HG02973 (cell line): Measurements from ENCODE around the gene HOXA10.

Experiments used
- ATAC-seq: cut with Tn5 transposase; IDR thresholded peaks from one replicate; pipeline ENCODE4 v1.9.1; 2021; ENCODE audit warnings: moderate library complexity; ENCODE audit not compliant: unreplicated experiment

Gene HOXA10

DNA sequence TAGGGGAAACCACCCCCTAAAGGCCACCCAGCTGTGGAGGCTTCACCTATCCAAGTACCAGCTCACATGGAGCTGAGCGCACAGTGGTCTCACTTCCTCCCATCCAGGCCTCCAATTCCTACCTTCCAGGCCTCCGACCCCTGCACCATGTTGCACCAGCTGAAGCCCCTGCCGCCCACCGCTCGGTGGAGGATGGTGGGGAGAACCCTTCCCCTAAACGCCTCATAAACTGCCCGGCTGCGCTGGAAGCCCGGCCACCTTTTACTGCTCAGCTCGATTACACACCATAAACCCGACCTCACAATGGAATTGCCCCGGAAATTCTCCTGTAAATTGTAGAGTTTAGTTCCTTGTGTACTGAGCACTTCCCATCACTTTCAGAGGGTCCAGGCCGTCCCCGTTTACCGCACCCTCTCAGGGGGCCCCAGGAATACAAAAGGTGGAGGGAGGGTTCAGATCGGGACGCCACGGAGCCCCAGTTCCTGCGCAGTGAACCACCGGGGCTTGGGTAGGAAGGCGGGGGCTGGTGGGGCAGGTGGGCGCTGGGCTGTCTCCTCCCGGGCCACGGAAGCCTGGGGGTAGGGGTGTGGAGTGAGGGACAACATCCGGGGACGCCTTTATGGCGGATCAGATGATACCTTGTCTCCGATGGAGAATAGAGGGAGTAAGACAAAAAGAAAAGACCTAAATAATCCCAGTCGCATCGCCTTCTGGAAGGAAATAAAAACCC lies 16.3 kb downstream of the HOXA10 start:
- ATAC-seq, result no peak

DNA sequence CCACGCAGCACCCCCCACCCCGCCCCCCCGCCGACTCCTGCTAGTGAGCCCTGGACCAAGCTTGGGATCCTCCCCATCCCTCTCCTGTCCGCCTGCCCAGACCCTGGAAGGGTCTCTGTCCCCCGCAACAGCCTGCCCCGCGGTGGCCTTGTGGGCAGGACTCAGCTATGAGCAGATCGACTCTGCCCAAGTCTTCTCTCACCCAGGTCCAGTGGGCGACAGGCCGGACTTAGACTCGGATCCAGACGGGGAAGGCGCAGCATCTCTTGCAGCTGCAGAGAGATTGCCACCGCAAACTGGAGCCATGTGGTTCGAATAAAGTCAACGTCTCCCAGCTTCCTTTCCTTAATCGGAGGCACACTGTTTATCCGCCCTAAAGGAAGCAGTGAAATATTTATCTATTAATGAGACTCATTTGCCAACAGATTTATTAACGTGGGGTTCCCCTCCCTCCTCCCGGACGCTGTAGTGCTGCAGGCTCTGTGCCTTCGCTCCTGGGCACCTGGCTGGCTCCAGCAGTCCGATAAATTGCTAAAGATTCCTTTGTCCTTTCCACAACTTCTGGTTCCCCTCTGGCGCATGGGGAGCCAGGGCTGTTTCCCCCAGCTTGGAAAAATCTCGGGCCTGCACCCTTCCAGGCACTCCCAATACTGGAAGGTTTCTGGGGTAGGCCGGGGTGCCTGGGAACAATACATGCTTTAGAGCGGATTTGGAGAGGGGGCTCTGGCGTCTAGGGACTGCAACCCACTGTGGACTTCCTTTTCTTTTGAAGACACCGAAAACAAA lies 17.0 kb downstream of the HOXA10 start:
- ATAC-seq, result no peak

DNA sequence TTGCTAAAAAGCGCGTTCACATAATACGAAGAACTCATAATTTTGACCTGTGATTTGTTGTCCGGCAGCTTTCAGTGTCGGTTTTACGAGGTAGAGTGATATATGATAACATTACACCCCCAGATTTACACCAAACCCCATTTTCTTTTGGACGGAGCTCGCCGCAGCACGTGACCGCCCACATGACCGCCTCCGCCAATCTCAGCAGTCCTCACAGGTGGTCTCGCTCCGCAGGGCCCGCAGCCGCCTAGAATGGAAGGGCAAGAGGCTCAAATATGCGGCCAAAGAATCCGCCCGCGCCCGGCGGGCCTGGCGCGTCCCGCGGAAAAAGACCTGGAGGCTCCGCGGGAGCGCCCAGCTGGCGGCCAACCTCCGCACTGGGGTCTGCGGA lies 17.6 kb downstream of the HOXA10 start, which contains the start of gene HOXA7:
Gene HOXA7 (minus strand): TSS at position 168 of the 391 bp plus-strand sequence. CDS start 130 bp downstream, at position 38.
- no peak for ATAC-seq

DNA sequence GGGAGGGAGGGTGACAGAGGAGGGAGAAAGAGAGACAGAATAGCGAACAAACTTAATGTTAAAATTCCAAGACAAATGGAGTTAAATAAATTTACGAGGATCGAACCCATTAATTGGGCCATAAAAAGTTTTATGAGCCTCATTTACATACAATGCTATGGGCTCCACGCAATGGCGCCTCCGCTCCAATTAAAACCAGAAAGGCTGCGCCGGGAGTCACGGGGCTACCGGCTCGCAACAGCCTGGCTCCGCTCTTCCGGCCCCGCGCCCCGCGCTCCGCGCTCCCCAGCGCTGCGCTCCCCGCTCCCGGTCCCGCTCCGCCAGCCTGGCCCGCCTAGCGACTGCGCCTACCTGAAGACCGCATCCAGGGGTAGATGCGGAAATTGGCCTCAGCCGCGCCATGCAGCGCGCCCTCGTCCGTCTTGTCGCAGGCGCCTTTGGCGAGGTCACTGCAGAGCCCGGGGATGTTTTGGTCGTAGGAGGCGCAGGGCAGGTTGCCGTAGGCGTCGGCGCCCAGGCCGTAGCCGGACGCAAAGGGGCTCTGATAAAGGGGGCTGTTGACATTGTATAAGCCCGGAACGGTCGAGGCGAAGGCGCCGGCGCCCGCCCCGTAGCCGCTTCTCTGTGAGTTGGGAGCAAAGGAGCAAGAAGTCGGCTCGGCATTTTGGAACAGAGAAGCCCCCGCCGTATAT lies 18.2 kb downstream of the HOXA10 start:
- no peak for ATAC-seq

DNA sequence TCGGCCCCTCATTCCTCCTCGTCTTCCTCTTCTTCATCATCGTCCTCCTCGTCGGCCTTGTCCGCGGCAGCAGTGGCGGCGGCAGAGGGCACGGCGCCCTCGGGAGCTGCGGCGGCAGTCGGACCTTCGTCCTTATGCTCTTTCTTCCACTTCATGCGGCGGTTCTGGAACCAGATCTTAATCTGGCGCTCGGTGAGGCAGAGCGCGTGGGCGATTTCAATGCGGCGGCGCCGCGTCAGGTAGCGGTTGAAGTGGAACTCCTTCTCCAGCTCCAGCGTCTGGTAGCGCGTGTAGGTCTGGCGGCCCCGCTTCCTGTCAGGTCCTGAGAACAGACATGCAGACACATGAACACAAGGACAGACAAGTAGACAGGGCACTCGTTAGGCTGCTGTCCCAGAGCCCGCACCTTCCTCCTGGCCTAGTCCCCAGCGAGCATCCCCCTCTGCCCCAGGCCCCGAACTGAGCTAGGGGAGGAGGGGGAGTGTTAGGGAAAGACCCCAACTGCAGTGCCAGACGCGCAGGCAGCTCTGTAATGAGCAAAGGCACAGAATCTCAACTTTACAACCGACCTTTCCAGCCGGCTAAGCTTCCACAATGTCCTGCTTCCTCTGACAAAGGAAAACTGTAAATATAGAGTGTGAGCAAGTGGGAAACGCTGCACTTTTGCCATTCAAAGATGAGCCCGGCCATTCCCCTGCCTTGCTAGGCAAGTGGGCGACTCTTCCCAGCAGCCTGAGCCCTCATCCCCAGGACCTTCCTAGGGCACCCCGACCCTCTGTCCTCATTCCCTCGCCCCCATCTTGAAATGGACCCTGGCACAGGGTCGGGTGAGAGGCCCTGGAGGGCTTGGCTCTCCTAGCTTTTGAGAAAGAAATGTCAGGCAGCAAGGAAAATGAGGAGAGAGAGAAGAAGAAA lies 19.0 kb downstream of the HOXA10 start:
- ATAC-seq, result no peak

DNA sequence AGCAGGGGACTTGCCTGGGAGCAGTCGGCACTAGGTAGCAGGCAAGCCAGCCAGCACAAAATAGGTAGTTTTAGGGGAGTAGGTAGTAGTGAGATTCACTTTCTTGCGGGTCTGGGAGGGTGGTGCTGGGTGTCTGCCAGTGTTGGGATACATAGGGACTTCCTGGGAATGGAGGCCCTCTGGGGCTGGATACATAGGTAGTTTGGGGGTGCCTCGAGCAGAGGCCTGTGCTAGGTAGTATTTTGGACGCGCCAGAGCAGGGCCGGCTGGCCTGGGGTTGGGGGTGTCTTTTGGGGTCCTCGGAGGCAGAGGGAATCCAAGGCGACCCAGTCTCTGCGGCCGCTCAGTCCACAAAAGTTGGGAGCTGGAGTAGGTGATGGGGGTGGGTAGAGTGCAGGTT lies 19.8 kb downstream of the HOXA10 start:
- ATAC-seq, result no peak

DNA sequence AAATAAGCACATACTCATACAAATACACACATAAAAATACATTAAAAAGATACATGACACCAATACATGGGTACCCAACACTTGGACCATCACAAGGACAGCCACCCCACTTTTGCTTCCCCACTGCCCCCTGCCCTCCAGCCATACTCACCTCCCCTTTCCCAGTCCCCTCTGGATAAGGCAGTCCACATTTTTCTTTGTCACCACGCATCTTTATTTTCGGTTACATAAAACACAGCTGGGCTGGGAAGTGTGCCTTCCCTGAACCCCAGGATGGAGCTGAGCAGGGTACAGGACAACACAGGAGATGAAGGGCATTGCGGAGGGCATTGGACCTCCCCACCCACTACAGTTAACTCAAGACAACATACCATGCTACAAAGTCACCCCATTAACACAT lies 20.6 kb downstream of the HOXA10 start:
- no peak for ATAC-seq

DNA sequence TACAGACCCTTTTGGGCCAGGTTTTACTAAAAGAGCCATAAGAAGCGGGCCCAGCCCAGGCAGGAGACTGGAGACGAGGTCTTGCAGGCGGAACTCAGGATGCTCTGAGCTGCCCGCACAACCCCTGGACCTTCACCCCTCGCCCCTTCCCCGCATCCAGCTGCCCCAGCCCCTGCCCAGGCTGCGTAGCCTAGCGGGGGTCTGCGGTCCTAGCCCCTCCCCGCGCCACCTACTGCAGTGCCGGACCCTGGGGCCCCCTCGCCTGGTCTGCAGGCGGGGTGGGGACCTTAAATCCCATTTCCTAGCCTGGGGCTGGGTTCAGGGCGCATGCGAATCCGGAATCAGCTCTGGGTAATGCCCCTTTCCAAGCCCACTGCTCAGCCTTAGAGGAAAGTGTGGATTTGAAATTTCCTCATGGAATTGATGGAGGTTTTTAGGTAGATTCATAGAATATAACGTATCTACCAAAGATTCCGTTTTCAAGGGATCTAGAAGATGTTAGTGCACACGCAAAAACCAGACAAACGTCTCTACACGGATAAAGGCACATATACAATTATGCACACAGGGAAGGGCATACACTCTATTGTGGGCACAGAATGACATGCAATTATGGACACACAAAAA lies 21.2 kb downstream of the HOXA10 start:
- ATAC-seq, result no peak

DNA sequence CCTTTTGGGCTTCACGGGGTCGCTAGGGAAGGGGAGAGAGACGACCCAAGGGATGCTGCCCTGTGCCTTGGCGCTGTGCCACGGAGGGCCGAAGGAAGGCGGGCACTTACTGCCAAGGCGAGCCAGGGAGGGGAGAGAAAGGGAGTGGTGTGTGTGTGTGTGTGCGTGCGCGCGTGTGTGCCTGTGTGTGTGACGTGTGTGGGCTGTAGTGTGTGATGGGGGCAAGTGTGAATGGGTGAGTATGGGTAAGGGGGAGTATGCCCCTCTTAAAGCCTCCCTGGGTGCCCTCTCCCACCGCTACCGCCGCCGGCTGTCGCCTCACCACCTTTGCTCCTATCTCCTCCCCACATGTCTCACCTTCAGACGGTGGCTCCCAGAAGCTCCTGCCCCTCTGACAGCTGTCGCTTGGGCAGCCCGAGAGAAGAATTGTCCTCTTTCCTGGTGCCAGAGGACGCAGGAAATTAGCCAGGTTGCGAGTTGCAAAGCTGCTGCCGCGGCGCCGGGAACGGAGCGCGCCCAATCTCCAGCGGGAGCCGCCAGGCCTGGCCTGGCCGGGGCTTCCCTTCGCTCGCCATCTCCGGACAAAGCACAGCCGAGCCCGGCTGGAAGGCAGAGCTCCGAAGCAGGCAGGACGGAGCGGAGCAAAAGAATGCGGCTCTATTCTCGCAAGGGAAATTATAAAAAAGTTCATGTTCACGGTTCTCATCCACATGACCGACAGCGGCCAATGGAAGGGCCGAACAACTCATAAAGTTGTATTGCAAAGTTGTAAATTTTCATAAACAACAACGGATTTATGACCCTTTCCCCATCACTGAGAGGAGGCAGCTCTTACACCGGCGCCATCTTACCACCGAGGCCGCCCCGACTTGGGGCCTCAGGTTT lies 21.9 kb downstream of the HOXA10 start, which contains the start of gene HOXA3:
Gene HOXA3 (minus strand): TSS at position 653 of the 885 bp plus-strand sequence. CDS start 41,943 bp downstream, outside the sequence.
- ATAC-seq, result no peak

DNA sequence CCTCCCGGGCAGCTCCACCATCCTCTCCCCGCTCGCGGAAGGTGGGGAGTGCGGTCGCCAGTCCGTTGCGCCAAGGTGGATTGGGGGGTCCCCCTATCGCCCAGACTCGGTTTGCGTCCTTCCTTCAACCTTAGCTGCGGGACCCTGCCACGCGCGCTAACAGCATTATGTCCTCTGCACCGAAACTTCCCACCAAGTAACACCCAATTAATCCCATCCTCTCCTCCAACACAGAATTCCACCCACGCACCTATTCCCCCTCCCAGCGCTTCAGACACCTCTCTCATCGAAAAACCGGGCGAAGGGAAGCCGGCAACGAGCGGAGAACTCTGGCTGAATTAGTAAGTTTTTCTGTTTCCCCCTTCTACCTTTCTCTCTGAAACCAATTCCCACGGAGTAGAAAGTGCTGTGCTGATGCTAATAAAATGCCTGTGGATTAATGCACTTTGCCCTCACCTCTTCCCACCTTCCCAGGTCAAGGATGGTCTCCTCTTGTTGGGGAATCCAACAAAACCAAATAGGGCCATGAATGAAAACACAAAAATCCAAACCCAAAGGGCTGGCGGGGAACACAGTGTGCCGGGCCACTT lies 22.7 kb downstream of the HOXA10 start:
- no peak for ATAC-seq

DNA sequence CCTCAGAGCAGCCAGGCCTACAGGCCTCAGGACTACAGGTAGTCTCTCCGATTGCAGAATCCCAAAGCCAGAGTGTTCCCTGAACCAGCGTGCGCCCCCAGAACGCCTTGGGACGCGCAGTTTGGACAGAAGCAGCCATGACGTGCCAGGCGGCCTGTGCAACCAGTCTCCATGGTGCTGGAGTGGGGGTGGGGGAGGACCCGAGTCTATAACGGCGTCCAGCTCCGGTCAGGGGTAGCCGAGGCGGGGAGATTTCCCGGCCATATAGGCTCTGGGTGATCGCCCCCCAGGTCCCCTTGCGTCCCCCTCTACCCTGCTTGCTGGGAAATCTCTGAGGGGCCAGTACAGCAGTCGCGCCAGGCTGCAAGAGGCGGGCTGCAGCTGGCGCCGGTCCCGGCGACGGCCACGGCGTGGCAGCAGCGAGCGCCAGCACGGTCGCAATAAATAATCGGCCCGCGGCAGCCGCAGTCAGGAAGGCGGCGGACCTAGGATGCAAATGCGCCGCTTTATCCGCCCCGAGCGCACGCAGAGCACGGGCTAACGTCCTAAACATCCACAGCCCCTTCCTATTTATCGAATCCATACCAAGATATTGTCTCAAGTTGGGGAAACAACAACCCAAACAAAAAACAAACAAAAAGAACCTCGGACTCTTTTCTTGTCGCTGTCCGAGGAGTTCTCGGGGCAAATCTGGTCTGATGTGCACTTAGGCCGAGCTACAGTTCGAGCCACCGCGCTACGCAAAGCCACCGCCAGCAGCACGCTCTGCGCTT lies 23.4 kb downstream of the HOXA10 start:
- peak; percentile 86 for ATAC-seq

DNA sequence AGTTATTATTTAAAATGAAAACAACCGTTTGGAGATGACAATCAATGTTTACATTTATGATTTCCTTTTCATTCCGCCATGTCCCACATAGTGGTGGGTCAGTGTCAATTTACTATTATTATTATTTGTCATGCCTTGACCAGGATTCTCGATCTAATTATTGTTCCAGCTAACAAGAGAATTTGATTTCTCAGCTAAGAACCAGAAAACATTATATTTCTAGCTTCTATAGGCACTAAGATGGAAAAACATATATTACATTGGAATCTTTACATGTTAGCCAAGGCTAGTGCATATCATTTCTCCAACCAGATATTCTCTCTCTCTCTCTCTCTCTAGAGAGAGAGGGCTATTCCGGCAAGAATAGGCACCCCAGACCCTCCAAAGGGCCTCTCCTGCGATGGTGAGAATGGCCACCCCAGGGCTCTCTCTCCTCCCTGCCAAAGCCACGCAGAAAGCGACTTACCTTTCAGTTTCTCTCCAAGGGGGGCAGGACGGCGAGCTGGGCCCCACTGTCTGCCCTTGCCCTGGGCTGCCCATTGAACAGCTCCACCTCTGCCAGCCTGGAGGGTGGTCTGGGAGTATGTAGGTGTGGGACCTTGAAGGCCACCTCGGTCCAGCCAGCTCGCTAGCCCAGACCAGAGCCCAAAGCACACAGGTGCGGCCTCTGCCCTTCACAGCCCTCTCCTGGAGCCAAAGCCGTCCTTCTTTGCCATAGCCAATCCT lies 24.1 kb downstream of the HOXA10 start:
- ATAC-seq, result no peak

DNA sequence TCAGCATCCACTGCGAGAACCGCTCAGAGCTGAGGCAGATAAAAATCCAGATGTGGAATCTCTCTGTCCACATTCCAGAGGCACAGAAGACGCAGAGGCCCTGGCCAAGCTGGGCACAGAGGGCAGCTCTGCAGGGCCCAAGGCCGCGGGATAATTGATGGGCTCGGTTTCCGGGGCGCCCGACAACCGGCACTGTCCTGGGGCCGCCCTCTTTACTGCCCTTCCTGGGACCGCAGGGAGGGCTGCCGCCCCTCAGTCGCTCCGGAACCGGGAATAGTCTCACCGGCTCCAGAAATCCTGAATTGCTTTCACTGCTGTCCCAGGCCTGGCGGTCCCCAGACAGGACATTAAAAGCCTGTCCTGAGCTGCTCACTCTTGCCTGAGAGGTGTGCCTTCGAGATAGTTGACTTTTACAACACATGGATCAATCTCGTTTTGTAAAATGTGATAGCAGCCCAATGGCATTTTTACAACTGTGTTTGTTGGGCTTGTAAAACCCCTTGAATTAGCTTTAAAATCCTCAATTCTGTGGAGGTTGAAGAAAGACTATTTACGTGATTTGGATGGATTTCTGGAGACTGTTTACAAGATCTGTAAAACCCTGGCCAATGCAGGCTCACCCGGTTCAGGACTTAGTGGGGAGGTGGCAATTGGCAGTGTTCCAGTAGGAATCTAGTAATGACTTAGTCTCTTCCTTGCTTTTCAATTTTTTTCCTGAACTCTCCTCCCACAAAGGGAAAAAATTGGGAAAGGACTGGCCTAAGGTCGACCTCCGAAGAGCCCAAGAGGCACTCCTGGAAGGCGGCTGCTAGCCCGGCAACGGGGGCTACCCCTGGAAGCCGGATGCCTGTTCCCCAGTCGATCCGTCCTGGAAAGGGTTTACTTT lies 25.1 kb downstream of the HOXA10 start:
- ATAC-seq, result no peak

DNA sequence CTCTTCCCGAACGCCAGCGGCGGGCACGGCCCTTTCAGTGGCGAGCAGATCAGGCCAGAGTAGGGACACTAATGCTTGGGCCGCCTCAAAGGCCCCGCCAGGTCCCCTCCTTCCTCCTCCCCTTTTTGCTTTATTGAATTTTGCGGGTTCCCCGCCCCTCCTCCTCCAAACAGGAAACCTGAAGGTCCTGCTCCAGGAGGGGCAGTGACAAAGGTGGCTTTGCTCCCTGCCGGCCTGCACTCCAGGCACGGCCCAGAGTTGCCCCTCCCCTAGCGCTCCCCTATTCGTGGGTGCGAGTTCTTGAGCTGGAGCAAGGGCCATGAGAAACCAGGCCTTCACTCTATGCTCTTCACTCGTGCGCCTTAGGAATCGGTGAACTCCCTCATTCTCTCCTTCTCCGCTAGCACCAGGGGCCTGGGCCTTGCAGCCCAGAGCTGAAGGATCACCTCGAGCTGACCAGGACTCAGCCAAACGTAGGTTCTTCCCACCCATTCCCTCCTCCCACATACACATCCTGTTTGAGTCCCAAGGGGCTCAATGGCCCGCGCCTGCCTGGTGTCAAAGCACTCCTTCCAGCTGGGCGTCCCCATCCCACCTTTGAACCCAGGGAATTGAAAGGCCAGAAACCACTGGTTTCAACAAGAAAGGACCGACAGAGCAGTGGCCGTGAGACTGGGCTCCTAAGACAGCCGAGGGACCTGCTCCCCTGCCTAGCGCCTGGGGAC lies 25.9 kb downstream of the HOXA10 start:
- no peak for ATAC-seq

DNA sequence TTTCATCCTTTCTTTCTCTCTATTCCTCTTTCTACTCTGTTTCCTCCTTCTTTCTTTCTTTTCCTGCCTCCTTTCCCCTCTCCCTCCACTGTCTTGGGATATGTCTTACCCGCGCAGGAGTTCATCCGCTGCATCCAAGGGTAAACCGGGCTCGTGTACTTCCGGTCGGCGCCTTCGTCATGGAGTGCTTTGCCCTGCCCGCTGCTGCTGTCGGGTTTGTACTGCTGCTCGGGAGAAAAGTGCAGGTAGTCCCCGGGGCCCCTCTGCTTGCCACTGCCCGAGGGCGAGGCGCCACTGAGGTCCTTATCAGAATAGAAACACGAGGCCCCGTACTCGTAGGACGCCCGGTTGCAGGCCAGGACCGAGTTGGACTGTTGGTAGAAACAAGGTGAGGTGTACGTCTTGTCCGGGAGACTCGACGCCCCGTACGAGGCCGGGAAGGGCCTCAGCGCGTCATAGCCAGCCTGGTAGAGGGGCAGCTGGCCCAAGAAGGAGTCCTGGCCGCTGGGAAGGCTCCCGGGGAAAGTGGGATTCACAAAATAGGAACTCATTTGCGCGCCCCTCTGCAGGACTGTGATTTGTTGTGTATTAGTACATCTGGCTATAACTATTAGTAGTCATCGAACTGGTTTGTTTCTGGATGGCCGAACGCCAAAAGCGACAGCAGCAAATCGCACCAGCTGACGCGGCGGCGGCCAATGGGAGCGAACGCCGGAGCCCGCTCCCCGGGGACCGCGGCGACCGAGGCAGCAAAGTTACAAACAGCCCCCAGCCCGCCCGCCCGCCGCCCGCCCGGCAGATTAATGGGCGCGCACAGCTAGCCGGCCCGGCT lies 26.7 kb downstream of the HOXA10 start, which contains the start of gene HOXA6:
Gene HOXA6 (minus strand): TSS at position 576 of the 832 bp plus-strand sequence. CDS start 25 bp downstream, at position 551.
- ATAC-seq, result no peak
